22Rv1 (cell line): ENCODE results near the gene ADAM12.

ENCODE experiments used
- ZFX ChIP-seq: fragments of 450-650 bp; IDR thresholded peaks from 2 replicates; pipeline ENCODE4 v1.6.1; 2017; ENCODE audit warnings: antibody characterized with exemption, borderline replicate concordance
- TF ChIP-seq, protein P1 (sequence below): fragments of 450-650 bp; IDR thresholded peaks from 2 replicates; pipeline ENCODE4 v1.5.1; 2017; ENCODE audit warnings: mild to moderate bottlenecking

DNA sequence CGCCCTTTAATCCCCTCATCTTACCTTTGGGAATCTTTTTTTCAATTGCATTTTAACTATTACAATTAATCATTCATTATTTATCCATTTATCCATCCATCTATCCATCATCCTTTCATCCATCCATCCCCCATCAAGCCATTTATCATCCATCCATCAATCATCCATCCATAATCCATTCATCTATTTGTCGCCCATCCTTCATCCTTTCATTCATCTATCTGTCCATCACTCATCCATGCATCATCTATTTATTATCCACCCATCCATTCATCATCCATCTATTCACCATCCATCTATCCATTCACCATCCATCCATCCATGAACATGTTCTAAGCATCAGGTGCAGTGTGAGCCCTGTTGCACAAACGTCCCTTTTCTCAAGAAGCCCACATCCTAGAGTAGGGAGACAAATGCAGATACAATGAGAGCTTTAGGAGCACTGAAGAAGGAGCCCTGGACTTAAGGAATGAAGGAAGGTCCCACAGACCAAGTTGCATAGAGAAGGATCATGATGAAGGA lies 199.5 kb downstream of the ADAM12 start:
- TF ChIP-seq, protein P1, sequence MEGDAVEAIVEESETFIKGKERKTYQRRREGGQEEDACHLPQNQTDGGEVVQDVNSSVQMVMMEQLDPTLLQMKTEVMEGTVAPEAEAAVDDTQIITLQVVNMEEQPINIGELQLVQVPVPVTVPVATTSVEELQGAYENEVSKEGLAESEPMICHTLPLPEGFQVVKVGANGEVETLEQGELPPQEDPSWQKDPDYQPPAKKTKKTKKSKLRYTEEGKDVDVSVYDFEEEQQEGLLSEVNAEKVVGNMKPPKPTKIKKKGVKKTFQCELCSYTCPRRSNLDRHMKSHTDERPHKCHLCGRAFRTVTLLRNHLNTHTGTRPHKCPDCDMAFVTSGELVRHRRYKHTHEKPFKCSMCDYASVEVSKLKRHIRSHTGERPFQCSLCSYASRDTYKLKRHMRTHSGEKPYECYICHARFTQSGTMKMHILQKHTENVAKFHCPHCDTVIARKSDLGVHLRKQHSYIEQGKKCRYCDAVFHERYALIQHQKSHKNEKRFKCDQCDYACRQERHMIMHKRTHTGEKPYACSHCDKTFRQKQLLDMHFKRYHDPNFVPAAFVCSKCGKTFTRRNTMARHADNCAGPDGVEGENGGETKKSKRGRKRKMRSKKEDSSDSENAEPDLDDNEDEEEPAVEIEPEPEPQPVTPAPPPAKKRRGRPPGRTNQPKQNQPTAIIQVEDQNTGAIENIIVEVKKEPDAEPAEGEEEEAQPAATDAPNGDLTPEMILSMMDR, result no peak
- TF ChIP-seq ZFX, result no peak
